B cell (primary cell): ENCODE results near the gene MIDN. TPM values are rescaled to one million over a fixed set of nuclear protein-coding genes. Genes with fewer than 3 reads are reported as not detected.
A peak's percentile ranks its signal among the peaks of the same experiment; 100 is the strongest.

Source experiments
- ATAC-seq: fragments of 200-7000 bp; cut with Tn5 transposase; one replicate; pipeline ENCODE4 v1.10.0; 2021; ENCODE audit warnings: low read depth, mild to moderate bottlenecking, moderate number of reproducible peaks, moderate library complexity
- CTCF ChIA-PET: fragments of 350-600 bp; sonication (Branson Sonifier 250); formaldehyde crosslinking; loops from one replicate; lab custom pipeline; 2021; ENCODE audit warnings: antibody characterized with exemption, inconsistent platforms; lab: Charles Lee
- POLR2A ChIA-PET: fragments of 350-600 bp; sonication (Branson Sonifier 250); formaldehyde crosslinking; loops from one replicate; lab custom pipeline; 2021; ENCODE audit warnings: antibody characterized with exemption; lab: Charles Lee
- DNase-seq: peaks from one replicate; pipeline ENCODE4 v3.0.0; 2013
- H2AFZ ChIP-seq: 2 replicates; pipeline ENCODE4 v1.6.1; 2012; ENCODE audit warnings: mild to moderate bottlenecking, low read depth, low read length; ENCODE audit not compliant: insufficient read depth, poor library complexity, severe bottlenecking
- H3K27ac ChIP-seq, 2 donors: 1 replicate in 1 of 2; 2 replicates in 1 of 2; pipeline ENCODE4 v1.5.1; 2012 to 2013; ENCODE audit warnings: low read length in 2 of 2, mild to moderate bottlenecking in 2 of 2, moderate library complexity in 1 of 2
- H3K27me3 ChIP-seq, 4 experiments: fragments of 200-600 bp in 1 of 4; sonication (generic) in 1 of 4; replicated peaks in 1 of 4; 1 replicate in 2 of 4; 2 replicates in 2 of 4; pipeline versions ENCODE4 v1.6.1 to v1.7.0; 2013 to 2016; ENCODE audit warnings: low read length in 3 of 4, mild to moderate bottlenecking in 2 of 4, mixed read lengths in 1 of 4, moderate library complexity in 1 of 4; ENCODE audit not compliant: insufficient read depth in 4 of 4, control insufficient read depth in 3 of 4; ENCODE audit errors: control extremely low read depth in 1 of 4
- H3K36me3 ChIP-seq, 2 experiments: replicated peaks in 1 of 2; 1 replicate in 1 of 2; 2 replicates in 1 of 2; pipeline versions ENCODE4 v1.6.1 to v1.7.1; 2013; ENCODE audit warnings: low read length in 1 of 2; ENCODE audit not compliant: insufficient read depth in 2 of 2, control insufficient read depth in 1 of 2; ENCODE audit errors: control extremely low read depth in 1 of 2, extremely low read depth in 1 of 2
- H3K4me1 ChIP-seq, 2 donors: fragments of 200-600 bp in 1 of 2; sonication (generic) in 1 of 2; 1 replicate in 1 of 2; 2 replicates in 1 of 2; pipeline versions ENCODE4 v1.5.1 to v1.6.1; 2013 to 2017; ENCODE audit warnings: low read length in 2 of 2; ENCODE audit not compliant: control insufficient read depth in 2 of 2, insufficient read depth in 2 of 2
- H3K4me2 ChIP-seq: replicated peaks from 2 replicates; pipeline ENCODE3; 2012; ENCODE audit warnings: mild to moderate bottlenecking, low read depth, low read length; ENCODE audit not compliant: poor library complexity, severe bottlenecking
- H3K4me3 ChIP-seq, 5 experiments: fragments of 200-600 bp in 1 of 5; sonication (generic) in 1 of 5; 1 replicate in 3 of 5; 2 replicates in 2 of 5; pipeline versions ENCODE4 v1.5.1 to v1.7.0; 2011 to 2016; ENCODE audit warnings: low read length in 4 of 5, mild to moderate bottlenecking in 4 of 5, low read depth in 2 of 5, control low read depth in 1 of 5, moderate library complexity in 1 of 5; ENCODE audit not compliant: insufficient read depth in 1 of 5; ENCODE audit errors: control extremely low read depth in 1 of 5, extremely low read depth in 1 of 5
- H3K79me2 ChIP-seq: fragments of 200-600 bp; sonication (generic); one replicate; pipeline ENCODE4 v1.6.0; 2016; ENCODE audit warnings: low read length; ENCODE audit not compliant: control insufficient read depth, insufficient read depth
- H3K9ac ChIP-seq: fragments of 200-600 bp; sonication (generic); 2 replicates; pipeline ENCODE4 v1.6.1; 2017; ENCODE audit warnings: mild to moderate bottlenecking, low read length, moderate library complexity
- H3K9me3 ChIP-seq, 3 donors: one replicate each; pipeline versions ENCODE4 v1.6.1 to v1.7.1; 2013; ENCODE audit warnings: low read length in 2 of 3; ENCODE audit not compliant: control insufficient read depth in 2 of 3, insufficient read depth in 1 of 3; ENCODE audit errors: control extremely low read depth in 1 of 3
- H4K20me1 ChIP-seq: 2 replicates; pipeline ENCODE4 v1.6.0; 2012; ENCODE audit warnings: mild to moderate bottlenecking, low read length; ENCODE audit not compliant: insufficient read depth, control insufficient read depth, poor library complexity, severe bottlenecking
- H3K27ac Mint-ChIP-seq: one replicate; pipeline ENCODE4 v1.8.0; 2021; ENCODE audit warnings: mixed read lengths
- H3K27me3 Mint-ChIP-seq: one replicate; pipeline ENCODE4 v1.8.0; 2021; ENCODE audit warnings: mixed read lengths
- H3K4me1 Mint-ChIP-seq: one replicate; pipeline ENCODE4 v1.8.0; 2021; ENCODE audit warnings: mixed read lengths
- H3K4me3 Mint-ChIP-seq: one replicate; pipeline ENCODE4 v1.8.0; 2021; ENCODE audit warnings: mixed read lengths
- H3K9me3 Mint-ChIP-seq: one replicate; pipeline ENCODE4 v1.8.0; 2022; ENCODE audit warnings: mixed read lengths; ENCODE audit not compliant: insufficient read depth
- EZH2 ChIP-seq: IDR thresholded peaks from 2 replicates; pipeline ENCODE4 v1.6.1; 2012; ENCODE audit warnings: borderline replicate concordance, low read depth, mild to moderate bottlenecking, moderate library complexity, low read length; ENCODE audit not compliant: insufficient read depth, poor library complexity, severe bottlenecking
- WGBS: methylation state at CpG from one replicate; pipeline ENCODE4 v1.1.5; 2013; ENCODE audit warnings: missing lambda C conversion rate; ENCODE audit not compliant: insufficient coverage; 5-methylcytosine and 5-hydroxymethylcytosine counted together
- intact Hi-C: fragments of 100-400 bp; cut with micrococcal nuclease; formaldehyde crosslinking; loops from one replicate; pipeline ENCODE4 v1.10.0; 2022
- polyA plus RNA-seq: library from polyadenylated mRNA; depleted of rRNA; stranded (reverse); fragments of >200 nt; gene quantifications from 2 replicates; pipeline ENCODE4 v1.2.3, GENCODE V29; 2012
- total RNA-seq, 2 donors: library from RNA; stranded (reverse); fragments of 120-200 nt in 1 of 2; gene quantifications; 1 replicate in 1 of 2; 2 replicates in 1 of 2; pipeline versions ENCODE4 v1.2.3 to v1.2.4, GENCODE V29; 2013 to 2022
- TF ChIP-seq, protein P1 (sequence below): fragments of 200-600 bp; IDR thresholded peaks from one replicate; pipeline ENCODE4 v1.8.0; 2022; ENCODE audit warnings: antibody characterized with exemption, mild to moderate bottlenecking

The MIDN gene
- total and polyA plus RNA-seq, 2 donors (not counting 1 experiment from before 2014, with no cell fraction given), result 98.5 to 156 TPM

DNA sequence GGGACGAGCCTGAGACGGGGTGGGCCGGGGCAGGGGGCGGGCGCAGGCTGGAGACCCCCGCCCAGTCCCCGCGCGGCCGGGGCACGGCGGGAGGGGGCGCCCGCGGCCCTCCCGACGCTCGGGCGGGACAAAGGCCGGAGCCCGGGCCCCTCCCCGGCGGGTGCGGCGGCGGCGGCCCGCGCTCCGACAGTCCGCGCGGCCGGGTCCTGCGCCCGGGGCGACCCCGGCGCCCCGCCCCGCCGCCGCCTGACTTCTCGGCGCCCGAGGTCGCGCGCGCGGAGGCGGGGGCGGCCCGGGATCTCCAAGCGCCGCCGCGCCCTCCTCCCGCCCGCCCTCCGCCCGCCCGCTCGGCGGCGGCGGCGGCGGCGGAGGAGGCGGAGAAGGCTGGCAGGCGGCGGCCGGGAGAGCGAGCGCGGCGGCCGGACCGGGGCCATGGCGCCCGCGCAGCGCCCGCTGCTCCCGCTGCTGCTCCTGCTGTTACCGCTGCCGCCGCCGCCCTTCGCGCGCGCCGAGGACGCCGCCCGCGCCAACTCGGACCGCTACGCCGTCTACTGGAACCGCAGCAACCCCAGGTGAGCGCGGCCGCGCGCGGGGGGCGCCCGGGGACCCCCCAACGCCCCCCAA is 37.5 kb downstream of the MIDN start, which contains the start of gene EFNA2:
TSS of gene EFNA2 (plus strand) at position 137 of the 624 bp plus-strand sequence. CDS start at position 433, 296 bp downstream.
- peak; percentile 34 for DNase-seq
- no peaks in the 10 kb centered on the region for H3K9me3 Mint-ChIP-seq

More for the DNA sequence above, 37.5 kb downstream of the MIDN start, which contains the start of gene EFNA2:
- Mint-ChIP-seq H3K4me3 (peak within 1 kb of the TSS; percentile 62), H3K27me3 (peaks cover 21% of the 10 kb centered on the region), H3K27ac (no peak within 1 kb of the TSS), H3K4me1 (peaks cover 15% of the 10 kb centered on the region)
- Histone ChIP-seq H3K79me2 (no peaks in the 10 kb centered on the region), H3K4me2 (peak within 1 kb of the TSS; percentile 43), H2AFZ (no peak within 1 kb of the TSS), H3K9ac (no peak within 1 kb of the TSS), H3K27ac (no peak within 1 kb of the TSS), H3K4me3 (no peak within 1 kb of the TSS), H3K27me3 (peaks cover 0 to 60% (median 21%) of the 10 kb centered on the region in 4 experiments), H3K4me1 (peaks cover 8 to 10% of the 10 kb centered on the region in 2 donors), H4K20me1 (peaks cover under 1% of the 10 kb centered on the region), H3K9me3 (peaks cover 0 to 8% (median 0%) of the 10 kb centered on the region in 3 donors), H3K36me3 (no peaks in the 10 kb centered on the region)
- no peak for ATAC-seq
- intact Hi-C loops, result no loop called here
- WGBS, result 1% methylated on average over 112 of the region's 113 CpGs
- POLR2A ChIA-PET, result interaction anchor here (0.6 kb wide), 1 partner anchor 39 kb away, joined by 6 read pairs; no protein-coding TSS in a partner anchor
- TF ChIP-seq EZH2, result no peak
- TF ChIP-seq, protein P1, sequence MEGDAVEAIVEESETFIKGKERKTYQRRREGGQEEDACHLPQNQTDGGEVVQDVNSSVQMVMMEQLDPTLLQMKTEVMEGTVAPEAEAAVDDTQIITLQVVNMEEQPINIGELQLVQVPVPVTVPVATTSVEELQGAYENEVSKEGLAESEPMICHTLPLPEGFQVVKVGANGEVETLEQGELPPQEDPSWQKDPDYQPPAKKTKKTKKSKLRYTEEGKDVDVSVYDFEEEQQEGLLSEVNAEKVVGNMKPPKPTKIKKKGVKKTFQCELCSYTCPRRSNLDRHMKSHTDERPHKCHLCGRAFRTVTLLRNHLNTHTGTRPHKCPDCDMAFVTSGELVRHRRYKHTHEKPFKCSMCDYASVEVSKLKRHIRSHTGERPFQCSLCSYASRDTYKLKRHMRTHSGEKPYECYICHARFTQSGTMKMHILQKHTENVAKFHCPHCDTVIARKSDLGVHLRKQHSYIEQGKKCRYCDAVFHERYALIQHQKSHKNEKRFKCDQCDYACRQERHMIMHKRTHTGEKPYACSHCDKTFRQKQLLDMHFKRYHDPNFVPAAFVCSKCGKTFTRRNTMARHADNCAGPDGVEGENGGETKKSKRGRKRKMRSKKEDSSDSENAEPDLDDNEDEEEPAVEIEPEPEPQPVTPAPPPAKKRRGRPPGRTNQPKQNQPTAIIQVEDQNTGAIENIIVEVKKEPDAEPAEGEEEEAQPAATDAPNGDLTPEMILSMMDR, result no peak
- CTCF ChIA-PET, result no interaction called here
